OCI-LY7 (cell line): ENCODE data around the gene MED15.

Experiments used
- CTCF ChIP-seq: fragments of 200-600 bp; sonication (generic); conservative IDR thresholded peaks from 2 replicates; pipeline ENCODE4 v1.5.1; 2014; ENCODE audit warnings: mild to moderate bottlenecking, antibody characterized with exemption, low read length, moderate library complexity, mixed read lengths
- EZH2phosphoT487 ChIP-seq: fragments of 200-600 bp; sonication (generic); IDR thresholded peaks from 2 replicates; pipeline ENCODE4 v1.6.1; 2018; ENCODE audit warnings: low read depth, borderline replicate concordance, mild to moderate bottlenecking, mixed run types, antibody characterized with exemption, low read length, moderate library complexity, mixed read lengths

GRCh38 chr22:20616451-20617043 lies 109.1 kb downstream of the MED15 start:
- no peak for TF ChIP-seq EZH2phosphoT487
- no peak for TF ChIP-seq CTCF
